ENCODE data around the gene FKBP7. TPM values are rescaled to one million over a fixed set of nuclear protein-coding genes. Genes with fewer than 3 reads are reported as not detected.

The FKBP7 gene
- total and polyA plus RNA-seq, 2 of the 13 experiments (the other 11 are each of a cell fraction or from before 2014, with no cell fraction given) = 12.4 to 14.8 TPM

GRCh38 chr2:178449700-178450523 is 28.5 kb downstream of the FKBP7 start (continued):
- no peak for TF ChIP-seq ZEB1 (IDR thresholded peaks at IDR 0.05; ENCODE audit: insufficient replicate concordance, low read depth)
- no peak for TF ChIP-seq NPAS2 (CRISPR knock-in tag; IDR thresholded peaks at IDR 0.05; ENCODE audit: borderline replicate concordance)
- no peak for TF ChIP-seq GATAD1 (CRISPR knock-in tag; IDR thresholded peaks at IDR 0.05)
- no peak for TF ChIP-seq ZNF280B (CRISPR knock-in tag; IDR thresholded peaks at IDR 0.05; ENCODE audit: borderline replicate concordance)
- TF ChIP-seq ZNF784 (CRISPR knock-in tag; IDR thresholded peaks at IDR 0.05; ENCODE audit: borderline replicate concordance) = no peak
- no peak for TF ChIP-seq PCBP1 (IDR thresholded peaks at IDR 0.05; ENCODE audit: borderline replicate concordance, low read depth, low read length)
- TF ChIP-seq EEA1 (CRISPR knock-in tag; IDR thresholded peaks at IDR 0.05; ENCODE audit: borderline replicate concordance) = no peak; the same call in 1 of the 2 replicates
- no peak for TF ChIP-seq SAFB2 (CRISPR knock-in tag; IDR thresholded peaks at IDR 0.05; ENCODE audit: borderline replicate concordance, low read depth)
- TF ChIP-seq MAF1 (CRISPR knock-in tag; IDR thresholded peaks at IDR 0.05; ENCODE audit: borderline replicate concordance) = no peak
- no peak for TF ChIP-seq REPIN1 (CRISPR knock-in tag; IDR thresholded peaks at IDR 0.05; ENCODE audit: borderline replicate concordance, low read depth)
- no peak for TF ChIP-seq ZBTB8A (CRISPR knock-in tag; IDR thresholded peaks at IDR 0.05; ENCODE audit: borderline replicate concordance, low read depth)
- no peak for TF ChIP-seq GPBP1L1 (CRISPR knock-in tag; IDR thresholded peaks at IDR 0.05)
- no peak for TF ChIP-seq ZNF652 (CRISPR knock-in tag; IDR thresholded peaks at IDR 0.05; ENCODE audit: borderline replicate concordance, low read depth)
- TF ChIP-seq KIAA2018 (CRISPR knock-in tag; IDR thresholded peaks at IDR 0.05; ENCODE audit: borderline replicate concordance) = no peak
- TF ChIP-seq ZNF124 (CRISPR knock-in tag; IDR thresholded peaks at IDR 0.05) = no peak
- TF ChIP-seq ZNF180 (CRISPR knock-in tag; IDR thresholded peaks at IDR 0.05; ENCODE audit: borderline replicate concordance, low read depth) = no peak
